Ishikawa (cell line): ENCODE data around the gene HS2ST1.

ENCODE experiments used
- CEBPB ChIP-seq: IDR thresholded peaks from 2 replicates; pipeline ENCODE4 v1.6.1; 2012
- CREB1 ChIP-seq: IDR thresholded peaks from 2 replicates; pipeline ENCODE4 v1.6.1; 2012; ENCODE audit warnings: low read depth
- EGR1 ChIP-seq: IDR thresholded peaks from 2 replicates; pipeline ENCODE4 v1.6.1; 2012
- EP300 ChIP-seq: IDR thresholded peaks from 2 replicates; pipeline ENCODE4 v1.6.1; 2012; ENCODE audit warnings: borderline replicate concordance
- FOXM1 ChIP-seq: IDR thresholded peaks from 2 replicates; pipeline ENCODE4 v1.6.1; 2012; ENCODE audit warnings: low read depth, borderline replicate concordance
- NFIC ChIP-seq: IDR thresholded peaks from 2 replicates; pipeline ENCODE4 v1.6.1; 2012
- RAD21 ChIP-seq: IDR thresholded peaks from 2 replicates; pipeline ENCODE4 v1.6.1; 2012; ENCODE audit warnings: low read depth
- TAF1 ChIP-seq: IDR thresholded peaks from 2 replicates; pipeline ENCODE4 v1.6.1; 2012; ENCODE audit warnings: low read depth, mild to moderate bottlenecking
- TCF12 ChIP-seq: IDR thresholded peaks from 2 replicates; pipeline ENCODE4 v1.6.1; 2012; ENCODE audit warnings: low read depth
- TEAD4 ChIP-seq: IDR thresholded peaks from 2 replicates; pipeline ENCODE4 v1.6.1; 2012
- YY1 ChIP-seq: IDR thresholded peaks from 2 replicates; pipeline ENCODE4 v1.6.1; 2012; ENCODE audit warnings: low read depth
- ZBTB7A ChIP-seq: IDR thresholded peaks from 2 replicates; pipeline ENCODE4 v1.6.1; 2012; ENCODE audit warnings: low read depth
- TF ChIP-seq, protein P1 (sequence below): IDR thresholded peaks from 2 replicates; pipeline ENCODE4 v1.6.1; 2012
- TF ChIP-seq, protein P2 (sequence below): IDR thresholded peaks from 2 replicates; pipeline ENCODE4 v1.6.1; 2012; ENCODE audit warnings: low read depth, mild to moderate bottlenecking
- TF ChIP-seq, protein P3 (sequence below): IDR thresholded peaks from 2 replicates; pipeline ENCODE4 v1.6.1; 2012

Gene HS2ST1

DNA sequence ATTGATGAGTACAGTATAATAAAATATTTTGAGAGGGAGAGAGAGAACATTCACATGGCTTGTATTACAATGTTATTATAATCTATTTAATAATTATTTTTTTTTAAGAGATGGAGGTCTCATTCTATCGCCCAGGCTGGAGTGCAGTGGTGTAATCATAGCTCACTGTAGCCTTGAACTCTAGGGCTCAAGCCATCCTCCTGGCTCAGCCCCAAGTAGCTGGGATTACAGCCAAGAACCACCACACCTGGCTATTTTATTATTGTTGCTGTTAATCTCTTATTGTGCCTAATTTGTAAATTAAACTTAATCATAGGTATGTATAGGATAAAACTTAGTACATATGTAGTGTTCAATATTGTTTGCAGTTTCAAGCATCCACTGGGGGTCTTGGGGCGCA lies 57.8 kb downstream of the HS2ST1 start:
- TF ChIP-seq NFIC (peak; percentile 66), TEAD4 (no peak), CEBPB (no peak)

DNA sequence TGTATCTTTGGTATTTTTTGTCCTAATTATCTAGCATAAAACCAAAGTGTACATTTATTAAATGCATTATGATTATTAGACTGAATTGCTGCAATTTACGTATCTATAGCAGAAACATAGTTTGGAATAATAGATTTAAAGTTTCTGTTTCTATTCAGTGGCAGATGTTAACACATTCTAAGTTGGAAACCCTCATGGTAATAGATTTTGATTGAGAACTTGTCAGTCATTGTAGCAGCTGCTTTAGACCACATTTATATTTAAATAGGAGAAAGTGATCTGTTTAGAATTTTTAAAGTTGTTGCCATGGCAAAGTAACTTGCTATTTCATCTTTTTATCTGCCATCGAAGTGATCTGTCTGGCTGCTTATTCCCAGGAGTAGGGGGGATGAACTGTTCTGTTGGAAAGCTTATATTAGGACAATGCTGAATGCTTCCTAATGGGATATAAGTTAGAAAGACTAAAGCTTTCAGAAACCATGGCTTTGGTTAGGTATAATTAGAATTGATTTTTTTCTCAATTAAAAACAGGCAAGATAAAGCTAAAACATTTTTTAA lies 61.6 kb downstream of the HS2ST1 start:
- TF ChIP-seq FOXM1 = no peak
- TF ChIP-seq CEBPB = no peak
- no peak for TF ChIP-seq CREB1
- no peak for TF ChIP-seq TEAD4
- TF ChIP-seq ZBTB7A = no peak
- TF ChIP-seq EGR1 = no peak
- TF ChIP-seq, protein P1, sequence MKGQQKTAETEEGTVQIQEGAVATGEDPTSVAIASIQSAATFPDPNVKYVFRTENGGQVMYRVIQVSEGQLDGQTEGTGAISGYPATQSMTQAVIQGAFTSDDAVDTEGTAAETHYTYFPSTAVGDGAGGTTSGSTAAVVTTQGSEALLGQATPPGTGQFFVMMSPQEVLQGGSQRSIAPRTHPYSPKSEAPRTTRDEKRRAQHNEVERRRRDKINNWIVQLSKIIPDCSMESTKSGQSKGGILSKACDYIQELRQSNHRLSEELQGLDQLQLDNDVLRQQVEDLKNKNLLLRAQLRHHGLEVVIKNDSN = no peak
- no peak for TF ChIP-seq YY1
- TF ChIP-seq TAF1 = no peak

DNA sequence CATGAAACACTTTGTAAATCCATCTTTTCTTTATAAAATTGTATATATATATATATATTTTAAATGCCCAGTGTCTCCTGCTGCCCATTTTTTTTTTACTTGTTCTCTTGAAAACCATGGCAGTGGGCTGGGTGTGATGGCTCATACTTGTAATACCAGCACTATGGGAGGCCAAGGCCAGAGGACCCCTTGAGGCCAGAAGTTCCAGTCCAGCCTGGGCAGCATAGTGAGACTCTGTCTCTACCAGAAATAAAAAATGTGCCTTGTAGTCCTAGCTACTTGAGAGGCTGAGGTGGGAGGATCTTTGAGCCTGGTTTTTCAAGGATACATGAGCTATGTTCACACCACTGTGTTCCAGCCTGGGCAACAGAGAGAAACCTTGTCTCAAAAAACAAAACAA lies 62.2 kb downstream of the HS2ST1 start:
- no peak for TF ChIP-seq TAF1
- no peak for TF ChIP-seq NFIC
- TF ChIP-seq, protein P1 = no peak

DNA sequence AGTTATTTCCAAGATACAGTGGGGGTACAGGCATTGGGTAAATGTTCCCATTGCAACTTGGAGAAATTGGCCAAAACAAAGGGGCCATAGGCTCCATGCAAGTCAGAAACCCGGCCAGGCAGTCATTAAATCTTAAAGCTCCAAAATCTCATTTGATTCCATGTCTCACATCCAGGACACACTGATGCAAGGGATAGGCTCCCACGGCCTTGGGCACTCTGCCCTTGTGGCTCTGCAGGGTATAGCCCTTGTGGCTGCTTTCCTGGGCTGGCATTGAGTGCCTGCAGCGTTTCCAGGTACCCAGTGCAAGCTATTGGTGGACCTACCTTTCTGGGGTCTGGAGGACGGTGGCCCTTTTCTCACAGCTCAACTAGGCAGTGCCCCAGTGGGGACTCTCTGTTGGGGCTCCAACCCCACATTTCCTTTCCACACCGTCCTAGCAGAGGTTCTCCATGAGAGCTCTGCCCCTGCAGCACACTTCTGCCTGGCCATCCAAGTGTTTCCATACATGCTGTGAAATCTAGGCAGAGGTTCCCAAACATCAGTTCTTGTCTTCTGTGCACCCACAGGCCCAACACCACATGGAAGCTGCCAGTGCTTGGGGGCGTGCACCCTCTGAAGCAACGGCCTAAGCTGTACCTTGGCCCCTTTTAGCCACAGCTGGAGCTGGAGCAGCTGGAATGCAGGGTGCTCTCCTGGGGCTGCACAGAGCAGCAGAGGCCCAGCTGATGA lies 67.2 kb downstream of the HS2ST1 start:
- TF ChIP-seq TAF1 (no peak), RAD21 (no peak), ZBTB7A (no peak)
- TF ChIP-seq, protein P1 = no peak

DNA sequence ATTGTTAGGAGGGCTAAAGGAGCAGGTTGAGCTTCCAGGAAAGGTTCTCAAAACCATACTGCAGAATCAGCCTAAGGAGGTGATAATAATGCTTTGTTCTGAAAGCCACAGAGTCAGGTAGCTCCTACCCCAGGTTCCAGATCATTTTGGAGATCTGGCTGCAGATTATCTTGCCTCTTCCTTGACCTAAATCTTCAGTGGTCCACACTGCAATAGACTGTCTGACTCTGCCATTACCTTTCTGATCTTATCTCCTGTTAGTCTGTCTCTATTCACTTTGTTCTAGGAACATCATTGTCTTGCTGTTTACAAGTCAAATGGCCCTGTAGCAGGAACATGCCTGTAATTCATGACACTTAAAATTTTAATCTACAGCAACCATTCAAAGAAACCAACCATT lies 73.0 kb downstream of the HS2ST1 start:
- TF ChIP-seq CREB1 (no peak), TEAD4 (no peak), EP300 (no peak), TCF12 (no peak), CEBPB (no peak), YY1 (no peak), FOXM1 (no peak), ZBTB7A (no peak), TAF1 (no peak), RAD21 (no peak), NFIC (no peak), EGR1 (no peak)
- TF ChIP-seq, protein P2, sequence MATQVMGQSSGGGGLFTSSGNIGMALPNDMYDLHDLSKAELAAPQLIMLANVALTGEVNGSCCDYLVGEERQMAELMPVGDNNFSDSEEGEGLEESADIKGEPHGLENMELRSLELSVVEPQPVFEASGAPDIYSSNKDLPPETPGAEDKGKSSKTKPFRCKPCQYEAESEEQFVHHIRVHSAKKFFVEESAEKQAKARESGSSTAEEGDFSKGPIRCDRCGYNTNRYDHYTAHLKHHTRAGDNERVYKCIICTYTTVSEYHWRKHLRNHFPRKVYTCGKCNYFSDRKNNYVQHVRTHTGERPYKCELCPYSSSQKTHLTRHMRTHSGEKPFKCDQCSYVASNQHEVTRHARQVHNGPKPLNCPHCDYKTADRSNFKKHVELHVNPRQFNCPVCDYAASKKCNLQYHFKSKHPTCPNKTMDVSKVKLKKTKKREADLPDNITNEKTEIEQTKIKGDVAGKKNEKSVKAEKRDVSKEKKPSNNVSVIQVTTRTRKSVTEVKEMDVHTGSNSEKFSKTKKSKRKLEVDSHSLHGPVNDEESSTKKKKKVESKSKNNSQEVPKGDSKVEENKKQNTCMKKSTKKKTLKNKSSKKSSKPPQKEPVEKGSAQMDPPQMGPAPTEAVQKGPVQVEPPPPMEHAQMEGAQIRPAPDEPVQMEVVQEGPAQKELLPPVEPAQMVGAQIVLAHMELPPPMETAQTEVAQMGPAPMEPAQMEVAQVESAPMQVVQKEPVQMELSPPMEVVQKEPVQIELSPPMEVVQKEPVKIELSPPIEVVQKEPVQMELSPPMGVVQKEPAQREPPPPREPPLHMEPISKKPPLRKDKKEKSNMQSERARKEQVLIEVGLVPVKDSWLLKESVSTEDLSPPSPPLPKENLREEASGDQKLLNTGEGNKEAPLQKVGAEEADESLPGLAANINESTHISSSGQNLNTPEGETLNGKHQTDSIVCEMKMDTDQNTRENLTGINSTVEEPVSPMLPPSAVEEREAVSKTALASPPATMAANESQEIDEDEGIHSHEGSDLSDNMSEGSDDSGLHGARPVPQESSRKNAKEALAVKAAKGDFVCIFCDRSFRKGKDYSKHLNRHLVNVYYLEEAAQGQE = no peak
- TF ChIP-seq, protein P1 = no peak
- TF ChIP-seq, protein P3, sequence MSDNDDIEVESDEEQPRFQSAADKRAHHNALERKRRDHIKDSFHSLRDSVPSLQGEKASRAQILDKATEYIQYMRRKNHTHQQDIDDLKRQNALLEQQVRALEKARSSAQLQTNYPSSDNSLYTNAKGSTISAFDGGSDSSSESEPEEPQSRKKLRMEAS = no peak

DNA sequence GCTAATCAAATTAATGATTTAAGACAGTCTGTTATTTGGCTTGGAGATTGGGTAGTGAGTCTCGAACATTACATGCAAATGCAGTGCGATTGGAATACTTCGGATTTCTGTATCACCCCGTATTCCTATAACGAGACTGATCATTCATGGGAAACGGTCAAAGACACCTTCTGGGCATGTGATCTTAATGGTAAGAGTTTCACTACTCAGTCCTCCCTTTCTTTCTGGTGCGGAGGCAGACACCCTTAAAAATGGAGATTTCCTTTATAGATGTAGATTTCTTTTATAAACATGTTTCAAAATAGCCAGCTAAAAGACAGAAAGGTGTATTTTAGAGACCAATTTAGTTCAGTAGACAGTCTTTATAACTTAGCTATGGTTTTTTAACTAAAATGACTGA lies 74.4 kb downstream of the HS2ST1 start:
- no peak for TF ChIP-seq TEAD4
- no peak for TF ChIP-seq TCF12
- no peak for TF ChIP-seq CEBPB
- no peak for TF ChIP-seq EP300
- no peak for TF ChIP-seq CREB1

DNA sequence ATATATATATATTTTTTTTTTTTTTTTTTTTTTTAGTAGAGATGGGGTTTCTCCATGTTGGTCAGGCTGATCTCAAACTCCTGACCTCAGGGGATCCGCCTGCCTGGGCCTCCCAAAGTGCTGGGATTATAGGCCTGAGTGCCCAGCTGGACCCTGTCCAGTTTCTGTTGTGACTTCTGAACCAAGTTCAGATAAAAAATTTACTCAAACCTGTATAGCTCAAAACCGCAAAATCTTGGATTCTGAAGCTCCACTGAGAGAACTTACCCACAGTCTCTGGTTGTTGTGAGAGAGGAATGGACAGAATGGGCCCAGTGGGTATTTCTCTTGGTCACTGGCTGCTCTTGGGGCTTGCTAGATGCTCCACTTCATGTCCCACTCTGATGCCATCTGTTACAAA lies 76.4 kb downstream of the HS2ST1 start:
- TF ChIP-seq EGR1 (no peak), RAD21 (no peak), EP300 (no peak), TCF12 (no peak)
- TF ChIP-seq, protein P3 = no peak
